NCI-H1092 treated with DMSO at 0.1 percent for 48 hours (cell line): Measurements from ENCODE around the gene ATG4B.
"Not testable (repeated sequence)": the region's sequence is repeated elsewhere in the genome, so short reads cannot be mapped to it uniquely, and the experiment has no call there.

ENCODE experiments used
- DNase-seq: peaks from one replicate; lab custom pipeline; 2025; lab: John Stamatoyannopoulos, UW

The ATG4B gene

DNA sequence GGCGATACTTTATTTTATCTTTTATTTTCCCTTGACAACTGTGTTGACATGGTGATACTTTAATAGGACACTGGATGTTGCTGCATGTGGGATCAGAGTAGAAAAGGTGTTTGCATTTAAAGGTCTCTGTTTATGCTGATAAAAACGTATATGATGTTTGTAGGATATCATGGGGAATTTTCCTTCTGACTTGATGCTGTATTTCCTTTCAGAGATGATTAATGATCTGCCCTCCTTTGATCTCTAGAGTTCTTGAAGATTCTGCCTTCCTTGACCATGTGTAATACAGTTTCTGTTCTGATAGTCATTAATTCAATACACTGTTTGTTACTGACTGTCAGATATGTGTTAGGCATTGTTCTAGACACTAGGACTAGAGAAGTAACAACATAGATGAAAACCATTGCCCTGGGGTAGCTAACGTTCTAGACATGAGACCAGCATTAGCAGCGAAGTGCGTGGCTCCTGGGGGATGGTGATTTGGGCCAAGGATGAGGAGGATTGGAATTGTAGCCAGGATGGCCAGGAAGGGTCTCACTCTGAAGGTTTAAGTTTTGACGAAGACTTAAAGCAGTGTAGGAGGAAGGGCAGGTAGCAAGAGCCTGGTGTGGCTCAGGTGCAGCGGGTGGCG, 2.8 kb downstream of the ATG4B start:
- no peak for DNase-seq

DNA sequence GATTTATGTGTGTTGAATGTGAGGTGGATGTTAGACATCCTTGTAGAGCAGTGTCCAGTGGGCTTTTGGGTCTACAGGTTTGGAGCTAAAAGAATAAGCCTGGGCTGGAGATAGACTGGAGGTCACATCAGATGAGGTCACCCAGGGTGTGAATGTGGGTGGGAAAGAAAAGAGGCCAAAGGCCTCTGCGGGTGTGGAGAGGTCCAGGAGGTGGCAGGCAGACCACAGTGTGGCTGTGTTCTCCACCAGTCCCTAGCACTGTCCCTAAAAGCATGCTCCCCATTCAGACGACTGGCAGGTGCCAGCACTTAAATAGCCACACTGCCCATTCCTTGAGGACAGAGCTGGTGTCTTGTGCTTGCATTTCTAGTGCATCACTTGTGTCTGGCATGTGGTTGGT, 4.1 kb downstream of the ATG4B start:
- DNase-seq, result no peak

- no peak for DNase-seq
Measured at GRCh38 chr2:241645056-241645914, 7.8 kb downstream of the ATG4B start.

DNA sequence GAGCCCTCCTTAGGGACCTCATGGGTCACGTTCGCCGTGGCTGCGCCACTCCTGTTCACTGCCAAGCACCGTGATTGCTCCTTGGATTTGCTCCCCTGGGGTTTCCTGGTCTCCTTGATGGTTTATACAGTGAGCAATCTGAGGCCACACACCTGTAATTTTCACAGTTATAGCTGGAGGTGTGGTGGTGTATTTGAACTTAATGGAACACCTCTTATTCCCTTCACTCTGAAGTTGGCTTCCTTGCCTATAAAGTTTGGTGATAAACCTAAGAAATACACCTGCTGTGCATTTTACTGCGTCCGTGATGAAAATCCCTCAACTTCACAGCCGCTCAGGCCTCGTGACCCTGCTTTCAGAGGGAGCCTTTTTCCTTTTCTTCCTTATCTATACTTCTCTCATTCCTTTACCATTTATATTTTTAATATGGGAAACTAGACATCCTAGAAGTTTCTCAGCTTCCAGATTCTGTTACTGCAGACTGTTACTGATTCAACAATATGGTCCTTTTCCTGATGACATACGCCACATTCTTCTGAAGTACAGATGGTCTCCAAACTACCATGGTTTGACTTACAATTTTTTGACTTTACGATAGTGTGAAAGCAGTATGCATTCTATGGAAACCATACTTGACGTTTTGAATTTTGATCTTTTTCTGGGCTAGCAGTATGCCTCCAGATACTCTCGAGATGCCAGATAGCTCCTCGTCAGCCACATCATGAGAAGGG, 8.6 kb downstream of the ATG4B start:
- DNase-seq, result no peak

DNA sequence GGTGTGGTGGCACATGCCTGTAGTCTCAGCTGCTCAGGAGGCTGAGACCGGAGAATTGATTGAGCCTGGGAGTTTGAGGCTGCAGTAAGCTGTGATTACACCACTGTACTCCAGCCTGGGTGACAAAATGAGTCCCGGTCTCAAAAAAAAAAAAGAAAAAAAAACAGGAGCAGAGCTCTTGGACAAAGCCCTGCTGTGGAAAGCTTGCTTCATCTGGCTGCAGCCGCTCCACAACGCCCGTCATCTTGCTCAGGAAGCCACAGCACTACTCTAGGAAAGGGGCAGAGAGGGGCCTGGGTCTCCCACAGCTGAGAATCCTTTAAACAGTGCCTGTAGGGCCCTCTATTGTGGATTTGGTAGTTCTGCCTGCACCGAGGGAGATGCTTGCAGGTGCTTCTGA, 11.0 kb downstream of the ATG4B start:
- no peak for DNase-seq

- DNase-seq, result no peak
Measured at GRCh38 chr2:241649404-241649803, 11.9 kb downstream of the ATG4B start.

GRCh38 chr2:241649927-241650326, 12.4 kb downstream of the ATG4B start:
- DNase-seq, result no peak

GRCh38 chr2:241652142-241652541, 14.6 kb downstream of the ATG4B start:
- DNase-seq, result no peak

DNA sequence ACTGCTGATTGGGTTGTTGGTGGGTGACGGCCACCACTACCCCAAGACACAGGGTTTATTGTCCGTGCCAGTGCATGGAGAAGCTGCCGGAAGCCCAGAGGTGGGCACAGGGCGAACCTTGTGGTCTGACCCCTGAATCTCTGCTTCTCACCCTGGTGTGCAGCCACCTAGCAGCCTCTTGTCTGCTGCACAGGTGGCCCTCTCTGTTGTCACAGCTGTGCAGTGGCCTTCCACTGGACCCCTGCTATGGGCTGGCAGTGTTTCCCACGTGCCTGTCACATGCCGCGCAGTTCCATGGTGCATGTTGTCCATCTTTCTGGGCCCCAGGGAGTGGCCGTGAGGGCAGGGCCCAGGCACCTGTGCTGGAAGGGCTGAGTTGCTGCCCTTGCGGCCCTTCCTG, 15.2 kb downstream of the ATG4B start:
- no peak for DNase-seq

DNA sequence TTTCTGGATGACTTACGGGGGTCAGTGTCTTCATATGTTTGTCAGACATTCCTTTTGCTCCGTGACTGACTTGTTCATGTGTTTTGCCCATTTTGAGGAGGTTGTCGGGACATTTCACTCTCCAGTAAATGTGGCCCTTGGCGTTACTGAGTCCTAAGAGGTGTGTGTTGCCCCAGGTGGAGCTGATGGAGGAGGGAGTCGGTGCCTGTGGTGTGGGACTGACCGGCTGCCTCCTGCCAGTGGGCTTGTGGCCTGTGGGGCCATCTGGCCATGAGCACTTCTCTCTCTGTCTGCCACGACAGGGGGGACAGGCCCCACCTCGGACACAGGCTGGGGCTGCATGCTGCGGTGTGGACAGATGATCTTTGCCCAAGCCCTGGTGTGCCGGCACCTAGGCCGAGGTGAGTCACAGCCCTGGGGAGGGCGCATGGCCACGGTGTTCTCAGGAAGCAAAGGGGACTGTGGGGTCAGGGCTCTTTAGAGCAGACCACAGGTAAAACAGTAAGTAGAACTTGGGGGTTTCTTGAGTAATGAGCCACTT, 15.8 kb downstream of the ATG4B start:
- no peak for DNase-seq

DNA sequence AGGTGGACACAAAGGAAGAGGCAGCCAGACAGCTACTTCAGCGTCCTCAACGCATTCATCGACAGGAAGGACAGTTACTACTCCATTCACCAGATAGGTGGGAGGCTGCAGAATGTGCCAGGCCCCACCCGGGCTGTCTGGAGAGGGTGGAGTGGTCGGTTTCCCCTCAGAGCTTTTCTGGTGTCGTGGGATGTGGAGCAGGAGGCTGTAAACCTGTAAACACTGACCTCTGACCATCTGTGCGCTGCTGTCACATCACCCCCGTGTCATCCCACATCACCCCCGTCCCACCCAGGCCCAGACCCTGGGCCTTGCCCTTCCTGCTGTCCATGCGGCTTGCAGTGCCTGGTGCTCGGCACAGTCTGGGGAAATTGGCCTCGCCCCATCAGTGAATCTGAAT, 17.1 kb downstream of the ATG4B start:
- no peak for DNase-seq

- no peak for DNase-seq
Measured at GRCh38 chr2:241655516-241656189, 18.2 kb downstream of the ATG4B start.

DNA sequence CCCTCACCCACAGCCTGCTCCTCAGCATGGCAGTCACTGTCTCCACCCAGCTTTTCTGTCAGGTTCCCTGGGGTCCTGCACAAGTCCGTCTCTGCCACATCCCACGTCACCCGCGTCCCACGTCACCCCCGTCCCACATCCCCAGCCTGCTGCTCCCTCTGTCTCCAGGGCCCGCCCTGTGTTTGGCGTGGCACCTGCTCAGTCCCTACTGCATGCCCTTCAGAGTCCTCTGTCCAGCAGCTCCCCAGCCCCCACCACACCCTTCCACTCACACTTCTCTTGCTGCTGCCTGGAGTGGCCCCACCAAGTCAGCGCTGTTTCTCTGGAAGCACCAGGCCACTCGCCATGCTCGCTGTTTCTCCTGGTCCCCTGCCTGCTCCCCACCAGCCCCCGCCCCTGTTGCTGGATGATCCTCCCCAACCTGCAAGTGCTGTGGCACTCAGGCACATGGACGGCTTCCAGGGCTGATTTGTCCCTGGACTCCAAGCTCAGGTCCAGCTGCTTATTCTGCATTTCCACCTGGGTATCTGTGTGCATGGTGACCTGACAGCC, 18.8 kb downstream of the ATG4B start:
- no peak for DNase-seq

DNA sequence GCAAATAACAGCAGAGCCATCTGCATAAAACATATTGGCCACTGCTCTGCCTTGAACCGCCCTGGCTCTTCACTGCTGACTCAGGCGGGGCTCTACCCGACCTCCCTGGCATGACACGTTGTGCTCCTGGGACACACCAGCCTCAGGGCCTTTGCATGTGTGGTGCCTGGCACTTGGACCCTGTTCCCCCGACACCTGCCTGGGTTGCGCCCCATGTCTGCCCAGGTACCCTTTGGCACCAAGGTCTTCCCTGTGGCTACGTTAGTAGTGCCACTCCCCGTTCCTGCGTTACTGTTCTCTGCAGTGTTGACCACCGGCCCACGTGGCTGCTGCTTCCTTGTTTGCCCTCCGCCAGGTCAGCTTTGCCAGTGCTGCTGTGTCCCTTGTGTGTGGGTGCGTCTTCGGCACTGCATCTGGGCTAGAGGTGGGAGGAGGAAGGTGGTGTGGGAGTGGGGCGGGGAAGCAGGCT, 20.3 kb downstream of the ATG4B start:
- no peak for DNase-seq

- no peak for DNase-seq
Measured at GRCh38 chr2:241658296-241658695, 20.8 kb downstream of the ATG4B start.

- peak; percentile 30 for DNase-seq
Measured at GRCh38 chr2:241659150-241659739, 21.8 kb downstream of the ATG4B start.

GRCh38 chr2:241660593-241661213, 23.2 kb downstream of the ATG4B start:
- DNase-seq, result no peak

DNA sequence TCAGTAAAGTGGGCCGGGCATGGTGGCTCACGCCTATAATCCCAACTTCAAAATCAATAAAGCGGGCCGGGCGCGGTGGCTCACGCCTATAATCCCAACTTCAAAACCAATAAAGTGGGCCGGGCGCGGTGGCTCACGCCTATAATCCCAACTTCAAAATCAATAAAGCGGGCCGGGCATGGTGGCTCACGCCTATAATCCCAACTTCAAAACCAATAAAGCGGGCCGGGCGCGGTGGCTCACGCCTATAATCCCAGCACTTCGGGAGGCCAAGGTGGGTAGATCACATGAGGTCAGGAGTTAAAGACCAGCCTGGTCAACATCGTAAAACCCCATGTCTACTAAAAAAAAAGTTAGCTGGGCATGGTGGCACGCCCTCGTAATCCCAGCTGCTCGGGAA, 25.2 kb downstream of the ATG4B start:
- not testable (repeated sequence) for DNase-seq

- DNase-seq, result no peak
Measured at GRCh38 chr2:241665731-241666440, 28.4 kb downstream of the ATG4B start.
